ES-I3 (cell line): ENCODE measurements around the gene UNC13A.

ENCODE experiments used
- H3K36me3 ChIP-seq: 2 replicates; pipeline ENCODE4 v1.6.1; 2013; ENCODE audit warnings: mild to moderate bottlenecking, low read length, control low read depth, moderate library complexity; ENCODE audit not compliant: insufficient read depth
- H3K4me1 ChIP-seq: 2 replicates; pipeline ENCODE4 v1.6.1; 2013; ENCODE audit warnings: mild to moderate bottlenecking, control low read depth, low read length; ENCODE audit not compliant: insufficient read depth
- H3K9ac ChIP-seq: 2 replicates; pipeline ENCODE4 v1.6.1; 2013; ENCODE audit warnings: low read depth, mild to moderate bottlenecking, low read length, moderate library complexity
- H3K9me3 ChIP-seq: 2 replicates; pipeline ENCODE4 v1.6.1; 2013; ENCODE audit warnings: mild to moderate bottlenecking, low read length, moderate library complexity; ENCODE audit not compliant: control insufficient read depth, insufficient read depth

Gene UNC13A

DNA sequence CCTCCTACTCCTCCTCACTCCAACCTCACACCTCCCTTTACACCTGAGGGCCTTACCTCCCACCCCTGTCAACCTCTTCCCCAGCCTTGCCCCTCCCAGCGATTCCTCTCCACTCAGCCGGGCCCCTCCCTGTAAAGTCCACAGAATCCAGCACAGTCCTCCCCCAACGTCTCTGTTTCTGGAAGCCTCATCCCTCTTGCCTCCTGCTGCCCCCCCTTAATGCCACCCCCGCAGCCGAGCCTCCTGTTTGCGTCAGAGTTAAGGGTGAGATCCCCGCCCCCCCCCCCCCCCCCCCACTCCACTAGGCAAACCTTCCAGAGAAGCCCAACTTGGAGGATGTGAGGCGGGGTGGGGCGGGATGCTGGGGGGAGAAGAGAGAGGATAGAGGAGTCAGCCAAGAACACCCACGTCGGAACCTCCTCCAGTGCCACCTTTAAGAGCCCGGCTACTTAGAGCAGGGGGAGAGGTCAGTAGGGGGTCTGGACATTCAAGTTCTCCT is 2.1 kb downstream of the UNC13A start:
- peak overlapping the region; percentile 57 for H3K9ac ChIP-seq
- H3K4me1 ChIP-seq, result peaks cover 12% of the 10 kb centered on the region; the same call in 1 of the 2 replicates
- H3K9me3 ChIP-seq, result no peaks in the 10 kb centered on the region
- no peaks in the 10 kb centered on the region for H3K36me3 ChIP-seq

DNA sequence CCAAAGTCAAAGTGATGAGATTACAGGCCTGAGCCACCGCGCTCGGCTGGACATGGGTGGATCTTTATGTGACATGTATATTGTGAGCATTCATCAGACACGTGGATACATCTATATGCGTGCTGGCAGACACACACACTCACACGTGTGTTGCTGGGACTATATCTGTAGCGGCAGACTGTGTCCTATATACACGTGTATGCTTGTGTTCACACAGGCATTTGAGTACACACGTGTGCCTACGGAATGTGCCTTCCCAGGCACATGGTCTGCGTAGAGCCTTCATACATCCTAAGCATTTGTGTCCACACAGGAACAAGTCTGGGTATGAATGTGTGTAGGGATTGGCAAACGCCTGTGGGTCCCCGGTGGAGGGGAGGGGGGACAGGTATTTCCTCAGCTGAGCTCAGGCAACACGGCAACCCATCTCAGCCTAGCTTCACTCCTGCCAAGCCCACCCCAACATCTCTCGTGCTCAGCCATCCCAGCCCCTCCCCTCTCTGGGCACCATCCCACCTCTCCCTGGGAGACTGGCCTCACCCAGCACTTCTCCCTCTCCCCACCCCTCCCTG is 2.6 kb downstream of the UNC13A start:
- no peaks in the 10 kb centered on the region for H3K36me3 ChIP-seq
- peak overlapping the region; percentile 57; the same call in 1 of the 2 replicates for H3K9ac ChIP-seq
- H3K4me1 ChIP-seq, result peaks cover 13% of the 10 kb centered on the region; the same call in 1 of the 2 replicates
- H3K9me3 ChIP-seq, result no peaks in the 10 kb centered on the region

DNA sequence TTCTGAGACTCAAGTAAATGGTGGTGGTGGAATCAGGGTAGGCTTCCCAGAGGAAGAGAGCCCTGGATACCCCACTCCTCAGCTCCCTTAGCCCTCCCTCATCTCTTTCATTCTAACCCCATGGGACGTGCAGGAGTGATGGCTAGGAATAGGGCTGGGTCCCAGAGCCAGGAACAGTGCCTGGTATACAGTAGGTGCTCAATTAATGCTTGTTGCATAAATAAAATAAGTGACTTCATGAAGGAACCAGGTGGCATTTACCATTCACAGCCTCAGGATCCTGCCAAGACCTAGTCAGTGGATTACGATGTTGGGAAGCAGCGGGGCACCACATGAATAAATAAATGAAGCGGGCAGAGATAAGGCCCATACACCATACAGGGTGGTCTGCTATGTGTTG is 3.9 kb downstream of the UNC13A start:
- Histone ChIP-seq H3K4me1 (peaks cover 15% of the 10 kb centered on the region), H3K9ac (no peak overlapping the region), H3K36me3 (no peaks in the 10 kb centered on the region), H3K9me3 (no peaks in the 10 kb centered on the region)

DNA sequence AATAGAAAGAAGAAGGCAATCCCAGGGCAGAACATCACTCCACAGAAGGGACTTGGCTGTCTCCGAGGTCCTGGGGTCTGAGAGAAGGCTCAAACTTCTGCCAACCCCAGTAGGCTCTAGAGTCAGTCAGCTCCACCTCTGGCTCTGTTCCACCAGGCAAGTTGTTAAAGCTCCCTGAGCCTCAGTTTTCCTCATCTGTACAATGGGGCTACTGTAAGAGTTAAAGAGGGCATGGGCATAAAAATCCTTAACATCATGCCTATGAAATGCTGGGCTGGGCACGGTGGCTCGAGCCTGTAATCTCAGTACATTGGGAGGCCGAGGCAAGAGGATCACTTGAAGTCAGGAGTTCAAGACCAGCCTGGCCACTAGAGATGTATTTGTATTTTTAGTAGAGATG is 5.1 kb downstream of the UNC13A start:
- no peak overlapping the region for H3K9ac ChIP-seq
- no peaks in the 10 kb centered on the region for H3K36me3 ChIP-seq
- H3K9me3 ChIP-seq, result no peaks in the 10 kb centered on the region
- H3K4me1 ChIP-seq, result peaks cover 15% of the 10 kb centered on the region

DNA sequence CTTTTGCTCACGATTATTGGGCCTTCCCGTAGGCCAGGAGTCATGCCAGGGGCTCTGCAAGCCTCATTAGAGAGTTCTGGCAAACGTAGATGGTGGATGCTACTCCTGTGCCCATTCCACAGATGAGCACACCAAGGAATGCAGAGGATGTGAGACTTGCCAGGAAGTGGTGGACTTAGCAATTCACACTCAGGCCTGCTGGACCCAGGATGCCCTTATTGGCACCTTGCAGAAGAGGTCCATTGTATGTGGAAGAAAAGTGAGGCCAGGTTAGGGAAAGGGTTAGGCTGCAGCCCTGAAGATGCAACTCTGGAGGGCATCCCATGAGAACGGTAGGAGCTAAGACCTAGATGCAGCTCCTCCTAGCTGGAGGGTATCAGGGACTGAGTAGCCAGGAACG is 5.9 kb downstream of the UNC13A start:
- H3K36me3 ChIP-seq, result no peaks in the 10 kb centered on the region
- H3K4me1 ChIP-seq, result peaks cover 19% of the 10 kb centered on the region

DNA sequence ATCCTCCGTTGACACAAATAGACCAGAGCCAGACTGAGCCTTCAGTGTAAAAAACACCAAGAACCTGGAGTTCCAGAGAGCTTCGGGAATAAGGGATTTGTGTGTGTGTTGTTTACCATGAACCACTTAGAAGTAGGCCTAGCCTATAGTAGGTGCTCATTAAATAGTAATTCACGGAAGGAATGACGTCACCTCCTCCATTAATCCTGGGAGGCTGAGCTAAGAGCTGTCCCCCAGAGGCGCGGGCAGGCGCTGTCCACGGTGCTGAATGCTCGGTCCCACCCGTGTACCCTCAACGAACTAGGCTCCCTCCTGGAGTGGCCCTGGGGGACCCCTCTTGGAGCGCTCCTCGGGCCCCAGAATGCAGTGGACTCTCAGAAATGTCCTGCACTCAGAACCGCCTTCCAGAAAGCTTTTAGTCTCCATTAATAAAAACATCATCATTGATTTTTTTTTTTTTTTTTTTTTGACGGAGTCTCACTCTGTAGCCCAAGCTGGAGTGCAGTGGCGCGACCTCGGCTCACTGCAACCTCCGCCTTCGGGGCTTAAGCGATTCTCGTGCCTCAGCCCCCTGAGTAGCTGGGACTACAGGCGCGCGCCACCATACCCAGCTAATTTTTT is 6.5 kb downstream of the UNC13A start:
- Histone ChIP-seq H3K9me3 (no peaks in the 10 kb centered on the region), H3K36me3 (no peaks in the 10 kb centered on the region), H3K4me1 (peaks cover 23% of the 10 kb centered on the region), H3K9ac (no peak overlapping the region)

More for the DNA sequence above, 5.9 kb downstream of the UNC13A start:
- no peak overlapping the region for H3K9ac ChIP-seq
- H3K9me3 ChIP-seq, result no peaks in the 10 kb centered on the region

DNA sequence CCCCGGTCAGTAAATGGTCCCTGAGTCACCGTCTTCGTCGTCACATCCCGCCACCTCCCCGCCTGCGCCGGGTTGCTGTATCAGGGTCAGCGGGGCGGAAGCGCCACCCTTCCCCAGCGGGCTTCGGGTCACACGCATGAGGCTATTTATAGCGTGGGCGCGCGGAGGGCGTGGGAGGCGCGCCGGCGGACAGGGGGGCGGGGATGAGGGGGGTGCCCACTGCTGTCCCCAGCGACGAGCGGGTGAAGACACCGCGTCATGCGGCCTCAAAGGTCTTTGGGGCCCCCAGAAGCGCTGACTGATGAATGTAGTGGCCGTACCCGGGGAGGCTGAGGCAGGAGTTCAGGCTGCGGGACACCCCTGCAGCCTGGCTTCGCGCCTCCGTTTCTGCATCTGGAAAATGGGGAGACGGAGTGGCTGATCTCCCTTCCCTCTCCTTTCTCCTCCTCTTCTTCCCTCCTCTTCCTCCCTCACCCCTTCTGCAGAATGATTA is 7.9 kb downstream of the UNC13A start:
- Histone ChIP-seq H3K4me1 (peaks cover 19% of the 10 kb centered on the region), H3K36me3 (no peaks in the 10 kb centered on the region), H3K9ac (peak overlapping the region; percentile 48), H3K9me3 (no peaks in the 10 kb centered on the region)

DNA sequence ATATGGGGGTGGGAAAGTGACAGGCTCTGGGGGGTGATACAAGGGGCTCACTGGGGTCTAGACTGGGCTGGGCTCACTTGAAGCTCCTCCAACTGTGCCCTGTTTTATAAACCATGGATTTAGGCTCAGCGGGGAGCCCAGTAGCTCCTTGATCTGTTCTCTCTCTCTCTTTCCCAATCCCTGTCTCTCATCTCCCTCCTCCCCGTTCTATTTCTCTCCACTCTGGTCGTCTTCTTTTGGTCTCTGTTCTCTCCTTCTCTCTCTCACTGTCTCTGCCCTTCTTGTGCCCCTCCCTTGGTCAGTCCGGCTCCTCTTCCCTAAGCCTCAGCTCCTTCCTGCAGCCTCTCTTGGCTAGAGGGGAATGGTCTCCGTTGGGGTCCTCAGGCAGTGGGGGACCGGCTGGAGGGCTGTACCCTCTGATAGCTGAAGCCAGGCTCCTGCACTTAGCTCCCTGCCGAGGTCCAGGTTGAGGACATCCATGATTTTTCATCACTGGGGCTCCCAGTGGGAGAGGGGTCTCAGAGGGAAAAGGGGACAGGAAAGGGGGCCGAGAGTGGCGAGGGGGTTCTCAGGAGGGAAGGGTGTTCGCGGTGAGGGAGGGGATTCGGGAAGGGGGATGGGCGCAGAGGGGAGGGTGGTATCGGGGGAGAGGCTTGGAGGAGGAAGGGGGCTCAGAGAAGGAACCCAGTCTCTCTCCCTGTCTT is 8.5 kb downstream of the UNC13A start:
- Histone ChIP-seq H3K9ac (peak overlapping the region; percentile 48), H3K4me1 (peaks cover 19% of the 10 kb centered on the region), H3K36me3 (no peaks in the 10 kb centered on the region), H3K9me3 (no peaks in the 10 kb centered on the region)

DNA sequence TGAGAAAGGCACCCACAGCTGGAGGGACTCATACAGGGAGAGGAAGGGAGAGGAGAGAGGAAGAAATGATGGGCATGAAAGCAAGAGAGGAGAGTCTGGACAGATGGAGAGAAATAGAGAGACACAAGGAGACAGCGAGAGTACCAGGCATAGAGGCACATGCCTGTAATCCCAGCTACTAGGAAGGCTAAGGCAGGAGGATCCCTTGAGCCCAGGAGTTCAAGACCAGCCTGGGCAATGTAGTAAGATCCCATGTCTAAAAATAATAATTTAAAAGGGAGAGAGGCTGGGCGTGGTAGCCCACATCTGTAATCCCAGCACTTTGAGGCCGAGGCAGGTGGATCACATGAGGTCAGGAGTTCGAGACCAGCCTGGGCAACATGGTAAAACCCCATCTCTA is 9.3 kb downstream of the UNC13A start:
- H3K4me1 ChIP-seq, result peaks cover 19% of the 10 kb centered on the region
- H3K9ac ChIP-seq, result no peak overlapping the region
- no peaks in the 10 kb centered on the region for H3K36me3 ChIP-seq
- no peaks in the 10 kb centered on the region for H3K9me3 ChIP-seq

DNA sequence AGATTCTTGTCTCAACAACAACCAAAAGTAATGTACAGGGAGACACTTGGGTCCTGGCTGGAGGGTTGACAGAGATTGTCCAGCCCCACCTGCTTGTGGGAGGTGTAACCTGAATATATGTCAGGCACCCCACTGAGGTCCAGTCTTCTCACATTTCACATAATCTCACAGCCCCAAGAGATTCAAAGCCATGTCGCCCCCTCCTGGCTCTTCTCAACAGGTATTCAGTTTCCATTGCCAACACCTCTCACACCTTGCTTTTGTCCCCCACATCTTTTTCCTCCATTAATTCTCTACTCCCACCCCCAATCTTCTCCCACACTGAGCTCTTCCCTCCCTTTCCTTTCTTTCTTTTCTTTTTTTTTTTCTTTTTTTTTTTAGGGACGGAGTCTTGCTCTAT is 11.2 kb downstream of the UNC13A start:
- H3K9ac ChIP-seq, result no peak overlapping the region
- H3K9me3 ChIP-seq, result no peaks in the 10 kb centered on the region
- peaks cover 19% of the 10 kb centered on the region for H3K4me1 ChIP-seq
- no peaks in the 10 kb centered on the region for H3K36me3 ChIP-seq

DNA sequence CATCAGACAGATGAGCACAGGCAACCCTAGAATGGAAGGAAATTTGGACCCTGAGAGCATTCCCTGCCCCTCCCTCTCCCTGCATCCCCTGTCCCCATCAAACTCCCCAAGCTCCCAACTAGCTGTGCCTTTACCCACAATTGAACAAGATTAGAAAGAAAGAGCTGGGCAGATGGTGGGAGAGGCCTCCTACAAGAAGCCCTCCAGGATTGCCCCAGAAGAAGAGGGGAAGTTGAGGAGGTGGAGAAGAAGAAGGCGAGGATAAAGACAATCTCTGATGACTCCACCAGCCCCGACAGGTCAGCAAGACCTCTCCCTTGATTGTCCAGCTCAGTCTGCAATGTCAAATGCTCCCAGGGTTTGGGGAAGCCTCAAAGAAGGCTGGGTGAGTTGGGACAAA is 11.9 kb downstream of the UNC13A start:
- Histone ChIP-seq H3K9me3 (no peaks in the 10 kb centered on the region), H3K4me1 (peaks cover 17% of the 10 kb centered on the region), H3K36me3 (no peaks in the 10 kb centered on the region), H3K9ac (no peak overlapping the region)

DNA sequence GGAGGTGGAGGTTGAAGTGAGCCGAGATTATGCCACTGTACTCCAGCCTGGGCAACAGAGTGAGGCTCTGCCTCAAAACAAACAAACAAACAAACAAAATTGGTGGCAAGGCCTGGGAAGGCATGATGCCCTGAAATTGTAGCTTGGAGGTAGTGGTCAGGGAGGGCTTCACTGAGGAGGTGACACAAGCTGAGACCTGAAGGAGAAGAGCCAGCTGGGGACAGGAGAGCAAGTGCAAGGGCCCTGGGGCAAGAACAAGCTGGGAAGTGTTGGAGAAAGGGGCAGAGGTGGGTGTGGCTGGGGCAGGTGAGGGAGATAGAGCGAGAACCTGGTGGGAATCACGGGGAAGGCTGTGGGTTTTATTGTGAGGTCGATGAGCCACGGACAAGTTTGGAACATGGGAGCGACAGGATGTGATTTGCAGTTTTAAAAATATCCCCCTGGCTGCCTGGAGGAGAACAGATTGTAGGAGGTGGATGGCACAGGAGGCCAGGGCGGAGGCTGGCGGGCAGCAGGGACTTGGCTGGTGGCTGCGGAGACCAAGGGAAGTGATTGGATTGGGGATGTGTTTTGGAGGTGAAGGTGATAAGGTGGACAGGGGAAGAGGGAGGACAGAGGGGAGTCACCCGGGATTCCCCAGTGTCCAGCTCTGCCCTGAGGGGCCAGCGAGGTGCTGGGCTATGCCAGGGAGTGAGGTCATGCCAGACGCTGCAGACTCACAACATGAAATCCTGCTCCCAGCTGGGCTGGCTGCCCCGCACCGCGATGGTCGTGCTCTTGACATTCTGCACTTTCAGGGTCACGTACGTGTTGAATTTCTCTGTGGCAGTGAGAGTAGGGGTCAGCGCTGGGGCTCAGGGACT is 14.0 kb downstream of the UNC13A start:
- Histone ChIP-seq H3K36me3 (no peaks in the 10 kb centered on the region), H3K9ac (no peak overlapping the region), H3K4me1 (peaks cover 8% of the 10 kb centered on the region), H3K9me3 (no peaks in the 10 kb centered on the region)

DNA sequence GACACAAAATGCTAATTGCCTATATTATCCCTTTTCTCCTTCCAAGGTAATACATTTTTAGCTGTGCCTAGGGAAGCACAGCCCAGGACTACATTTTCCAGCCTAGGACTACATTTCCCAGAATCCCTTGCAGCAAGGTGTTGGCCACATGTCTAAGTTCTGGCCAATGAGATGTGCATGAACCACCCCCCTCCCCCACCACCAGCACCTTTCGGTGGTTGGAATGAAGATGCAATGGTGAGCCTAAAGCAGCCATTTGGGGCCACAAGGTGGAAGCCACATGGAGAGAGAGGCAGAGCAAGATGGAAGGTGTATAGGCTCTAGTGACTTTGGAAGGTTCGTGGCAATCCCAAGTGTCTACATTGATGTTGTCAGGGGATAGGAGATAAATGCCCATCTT is 16.2 kb downstream of the UNC13A start:
- H3K9ac ChIP-seq, result no peak overlapping the region
- H3K4me1 ChIP-seq, result peaks cover 2% of the 10 kb centered on the region; the same call in 1 of the 2 replicates
- no peaks in the 10 kb centered on the region for H3K36me3 ChIP-seq
- H3K9me3 ChIP-seq, result no peaks in the 10 kb centered on the region

DNA sequence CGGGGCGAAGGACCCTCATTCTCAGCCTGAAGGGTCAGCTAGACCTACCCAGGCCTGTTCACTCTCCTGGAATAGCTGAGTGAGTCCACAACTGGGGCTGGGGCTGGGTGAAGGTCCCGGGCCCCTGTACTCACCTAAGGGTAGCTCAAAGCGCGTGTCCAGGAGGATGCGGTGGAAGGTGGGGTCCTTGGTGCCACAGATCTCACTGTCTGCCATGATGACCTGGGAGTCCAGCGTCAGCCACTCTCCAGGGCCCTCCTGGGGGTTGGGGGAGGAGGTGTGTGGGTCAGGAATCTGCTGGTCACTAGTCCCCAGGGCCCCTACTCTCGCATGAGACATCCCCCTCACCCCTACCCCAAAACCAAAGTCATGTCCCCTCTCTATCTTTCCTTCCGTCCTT is 18.7 kb downstream of the UNC13A start:
- H3K4me1 ChIP-seq, result no peaks in the 10 kb centered on the region

More for the DNA sequence above, 18.7 kb downstream of the UNC13A start:
- Histone ChIP-seq H3K36me3 (no peaks in the 10 kb centered on the region), H3K9ac (no peak overlapping the region), H3K9me3 (0 out of 2 replicates have a peak, but pooled peaks cover 4% of the 10 kb centered on the region)
